ENCODE results near the gene RNU1-2. TPM values are rescaled to one million over a fixed set of nuclear protein-coding genes. Genes with fewer than 3 reads are reported as not detected.

Gene RNU1-2
- total RNA-seq: not detected in 2 replicates

DNA sequence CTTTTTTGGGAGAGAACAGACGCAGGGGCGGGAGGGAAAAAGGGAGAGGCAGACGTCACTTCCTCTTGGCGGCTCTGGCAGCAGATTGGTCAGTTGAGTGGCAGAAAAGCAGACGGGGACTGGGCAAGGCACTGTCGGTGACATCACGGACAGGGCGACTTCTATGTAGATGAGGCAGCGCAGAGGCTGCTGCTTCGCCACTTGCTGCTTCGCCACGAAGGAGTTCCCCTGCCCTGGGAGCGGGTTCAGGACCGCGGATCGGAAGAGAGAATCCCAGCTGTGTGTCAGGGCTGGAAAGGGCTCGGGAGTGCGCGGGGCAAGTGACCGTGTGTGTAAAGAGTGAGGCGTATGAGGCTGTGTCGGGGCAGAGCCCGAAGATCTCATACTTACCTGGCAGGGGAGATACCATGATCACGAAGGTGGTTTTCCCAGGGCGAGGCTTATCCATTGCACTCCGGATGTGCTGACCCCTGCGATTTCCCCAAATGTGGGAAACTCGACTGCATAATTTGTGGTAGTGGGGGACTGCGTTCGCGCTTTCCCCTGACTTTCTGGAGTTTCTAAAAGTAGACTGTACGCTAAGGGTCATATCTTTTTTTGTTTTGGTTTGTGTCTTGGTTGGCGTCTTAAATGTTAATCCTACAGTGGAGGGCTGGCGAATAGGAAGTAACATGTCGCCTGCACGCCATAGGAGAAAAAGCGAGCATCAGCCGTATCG lies at the start of gene RNU1-2:
RNU1-2 (plus strand) TSS at position 383 of the 718 bp plus-strand sequence.

DNA sequence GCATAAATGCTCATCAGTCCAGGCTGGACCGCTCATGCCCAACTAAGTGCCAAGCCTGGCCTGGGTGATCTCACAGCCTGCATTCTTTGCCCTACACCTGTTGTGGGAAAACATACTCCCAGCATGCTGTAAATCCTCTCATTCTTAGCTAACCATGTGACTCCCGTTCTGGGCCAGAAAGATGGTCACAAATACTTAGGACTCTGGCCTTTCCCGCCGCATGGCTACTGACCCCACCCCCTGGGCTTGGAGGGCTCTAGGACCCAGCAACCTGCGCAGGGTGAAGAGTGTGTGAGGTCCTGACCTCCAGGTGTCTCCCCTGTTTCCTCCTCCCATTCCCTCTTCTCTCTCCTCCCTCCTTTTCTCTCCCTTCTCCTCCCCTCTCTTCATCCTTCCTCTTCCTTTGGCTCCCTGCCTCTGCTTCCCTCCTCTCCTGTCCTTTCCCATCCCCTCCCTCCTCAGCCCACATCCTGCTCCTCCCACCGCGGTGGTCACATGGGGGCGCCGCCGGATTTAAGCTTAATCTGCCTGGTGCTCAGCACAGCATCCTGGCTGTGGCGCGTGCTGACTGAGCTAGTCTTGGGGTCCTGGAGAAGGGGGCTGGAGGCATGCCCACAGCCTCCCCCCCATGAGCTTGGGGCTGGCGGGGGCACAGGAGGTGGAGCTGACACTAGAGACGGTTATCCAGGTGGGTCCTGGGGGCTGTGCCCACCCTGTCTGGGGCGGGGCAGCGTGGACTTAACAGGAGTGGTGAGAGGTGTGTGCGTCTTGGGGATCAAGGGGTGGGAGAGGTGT lies 25.8 kb downstream of the RNU1-2 start, which contains the start of gene CROCC:
CROCC (plus strand) TSS at position 541 of the 795 bp plus-strand sequence; CDS start at position 629, 88 bp downstream.

Other genes with a start within 250 kb of the RNU1-2 start
- gene RNU1-3, start 229.0 kb upstream of the RNU1-2 start, total RNA-seq: not detected in 2 replicates
- not detected in 2 replicates for gene RNU1-4, start 155.5 kb upstream of the RNU1-2 start, total RNA-seq
- 8.5 and 11.0 TPM in 2 replicates for gene CROCC, start 26.0 kb downstream of the RNU1-2 start, total RNA-seq
- 10.8 and 16.4 TPM in 2 replicates for gene MFAP2, start 84.6 kb downstream of the RNU1-2 start, total RNA-seq
- gene ATP13A2, start 115.9 kb downstream of the RNU1-2 start, total RNA-seq: 24.8 and 36.3 TPM in 2 replicates
- 159 and 207 TPM in 2 replicates for gene SDHB, start 158.1 kb downstream of the RNU1-2 start, total RNA-seq
- not detected in 2 replicates for gene PADI2, start 223.5 kb downstream of the RNU1-2 start, total RNA-seq